Upper lobe of left lung (tissue), 4 donors: ENCODE results near the gene THEM5.

Experiments
- CTCF ChIP-seq, 6 experiments: fragments of 450-650 bp in 4 of 6; fragments of 200-600 bp in 2 of 6; sonication (generic) in 2 of 6; IDR thresholded peaks; one replicate each; pipeline ENCODE4 v1.5.1; 2016 to 2019; ENCODE audit warnings: antibody characterized with exemption in 6 of 6
- EP300 ChIP-seq, 4 donors: sonication (generic); formaldehyde crosslinking; IDR thresholded peaks; one replicate each; pipeline ENCODE4 v1.5.1; 2017; ENCODE audit warnings: antibody characterized with exemption in 4 of 4, control low read depth in 2 of 4

- TF ChIP-seq CTCF (IDR thresholded peaks at IDR 0.05) (no peak), EP300 (IDR thresholded peaks at IDR 0.05) (no peak)
Observed at GRCh38 chr1:151802372-151802771, 51.1 kb downstream of the THEM5 start.
